SKM-1 treated with dmso at 0.1 percent for 144 hours (cell line): ENCODE results near the gene SETD1A.

Experiments
- DNase-seq: peaks from one replicate; lab custom pipeline; 2025; ENCODE audit not compliant: unreplicated experiment; lab: John Stamatoyannopoulos, UW

Gene SETD1A

DNA sequence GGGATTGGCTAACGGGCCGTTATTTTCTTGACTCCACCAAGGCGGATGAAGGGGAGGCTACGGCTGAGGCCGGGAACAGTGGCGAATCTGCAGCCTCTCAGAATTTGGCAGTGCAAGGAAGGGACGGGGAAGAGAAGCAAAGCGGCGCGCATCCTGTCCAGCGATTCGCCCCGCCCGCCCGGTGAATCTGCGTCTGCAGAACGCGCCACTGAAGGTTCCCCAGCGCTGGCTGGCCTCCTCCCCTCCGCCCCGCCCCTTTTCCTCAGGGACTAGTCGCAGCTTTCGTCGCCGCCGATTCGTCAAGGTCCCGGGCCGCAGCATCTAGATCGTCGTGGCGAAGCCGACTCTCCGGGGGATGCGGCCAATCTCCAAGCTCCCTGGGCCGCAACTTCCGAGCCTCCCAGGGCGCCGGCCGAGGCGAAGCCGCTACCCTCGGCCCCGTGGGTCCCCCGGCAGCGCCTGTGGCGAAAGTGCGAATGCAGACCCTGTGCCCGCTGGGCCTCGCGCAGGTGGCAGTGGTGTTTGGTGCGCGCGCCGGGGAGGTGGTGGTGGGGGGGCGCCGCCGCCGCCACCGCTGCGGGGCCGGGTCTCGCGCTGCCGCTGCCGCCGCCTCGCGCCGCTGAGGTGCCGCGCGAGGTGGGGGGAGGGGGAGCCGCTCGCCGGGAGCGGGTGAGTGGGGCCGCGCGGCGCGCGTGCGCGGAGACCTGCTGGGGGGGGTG lies at the start of gene SETD1A:
Gene SETD1A (plus strand): TSS at position 299 of the 719 bp plus-strand sequence. CDS start 978 bp downstream, outside the sequence.
- peak; percentile 91 for DNase-seq

DNA sequence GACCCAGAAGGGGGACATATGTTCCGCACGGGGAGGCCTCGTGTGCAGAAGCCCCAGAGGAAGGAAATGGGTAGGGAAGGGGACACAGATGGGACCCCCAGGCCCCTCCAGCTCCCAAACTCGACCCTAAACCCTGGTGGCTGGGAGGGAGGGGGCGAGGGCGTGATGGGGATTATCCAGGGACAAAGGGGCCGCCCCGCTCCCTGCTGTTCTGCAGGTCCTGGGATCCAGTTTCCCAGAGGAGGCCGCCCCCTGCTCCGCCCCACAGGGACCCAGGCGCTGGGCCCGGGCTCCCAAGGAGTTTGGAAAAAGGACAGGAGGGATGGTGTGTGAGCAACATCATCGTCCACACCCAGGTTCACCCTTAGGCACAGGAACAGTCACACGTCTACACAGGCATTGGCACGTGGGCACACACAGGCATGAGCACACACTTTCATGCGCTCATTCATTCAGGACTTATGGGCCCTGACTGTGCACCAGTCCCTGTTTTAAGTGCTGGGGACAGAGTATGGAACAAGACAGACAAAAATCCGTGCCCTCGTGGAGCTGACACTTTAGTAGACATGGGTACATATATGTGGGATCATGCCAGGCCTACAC lies 47.0 kb upstream of the SETD1A start:
- DNase-seq: no peak

DNA sequence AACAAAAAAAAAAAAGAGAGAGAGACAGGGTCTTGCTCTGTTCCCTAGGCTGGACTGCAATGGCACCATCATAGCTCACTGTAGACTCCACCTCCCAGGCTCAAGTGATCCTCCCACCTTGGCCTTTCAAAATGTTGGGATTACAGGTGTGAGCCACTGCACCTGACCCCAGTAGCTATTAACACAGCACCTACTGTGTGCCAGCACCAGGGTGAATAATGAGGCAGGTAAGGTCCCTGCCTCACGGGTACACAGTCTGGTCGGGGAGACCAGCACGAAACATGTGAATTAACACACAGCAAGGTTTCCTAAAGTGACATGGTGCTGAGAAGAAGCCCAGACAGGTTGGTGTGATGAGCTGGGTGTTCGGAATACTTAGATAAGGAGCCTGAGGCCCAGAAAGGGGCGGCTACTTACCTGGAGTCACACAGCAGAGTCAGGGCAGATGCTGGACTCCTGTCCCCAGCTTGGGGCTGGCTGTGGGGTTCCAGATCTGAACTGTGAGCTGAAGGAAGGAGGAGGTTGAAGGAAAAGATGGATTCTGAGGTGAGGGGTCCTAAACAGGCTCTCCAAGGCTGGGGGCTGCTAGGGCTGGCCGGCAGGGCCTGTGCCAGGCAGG lies 44.7 kb upstream of the SETD1A start:
- DNase-seq: no peak

DNA sequence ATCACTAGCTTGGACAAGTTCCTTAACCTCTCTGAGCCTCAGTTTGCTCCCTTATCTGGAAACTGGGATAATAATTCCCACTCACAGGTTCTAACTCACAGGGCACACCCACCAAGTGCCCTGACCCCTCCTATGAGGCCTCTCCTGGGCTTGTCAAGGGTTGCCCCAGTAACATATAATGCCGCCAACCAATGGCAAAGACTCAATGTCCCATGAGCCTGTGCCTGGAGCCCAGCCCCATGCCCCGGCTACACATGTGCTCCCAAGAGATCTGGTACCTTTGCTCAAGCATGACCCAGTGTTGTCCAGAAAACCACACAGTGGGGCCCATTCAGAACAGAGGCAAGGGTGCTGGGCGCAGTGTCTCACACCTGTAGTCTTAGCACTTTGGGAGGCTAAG lies 42.7 kb upstream of the SETD1A start:
- DNase-seq: no peak

DNA sequence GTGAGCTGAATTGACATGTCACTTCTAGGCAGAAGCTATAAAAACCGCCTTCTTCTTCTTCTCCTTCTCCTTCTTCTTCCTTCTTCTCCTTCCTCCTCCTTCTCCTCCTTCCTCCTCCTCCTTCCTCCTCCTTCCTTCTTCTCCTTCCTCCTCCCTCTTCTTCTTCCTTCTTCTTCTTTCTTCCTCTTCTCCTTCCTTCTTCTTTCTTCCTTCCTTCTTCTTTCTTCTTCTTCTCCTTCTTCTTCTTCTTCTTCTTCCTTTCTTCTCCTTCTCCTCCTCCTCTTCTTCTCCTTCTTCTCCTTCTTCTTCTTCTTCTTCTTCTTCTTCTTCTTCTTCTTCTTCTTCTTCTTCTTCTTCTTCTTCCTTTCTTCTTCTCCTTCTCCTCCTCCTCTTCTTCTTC lies 38.9 kb upstream of the SETD1A start:
- DNase-seq: no peak

DNA sequence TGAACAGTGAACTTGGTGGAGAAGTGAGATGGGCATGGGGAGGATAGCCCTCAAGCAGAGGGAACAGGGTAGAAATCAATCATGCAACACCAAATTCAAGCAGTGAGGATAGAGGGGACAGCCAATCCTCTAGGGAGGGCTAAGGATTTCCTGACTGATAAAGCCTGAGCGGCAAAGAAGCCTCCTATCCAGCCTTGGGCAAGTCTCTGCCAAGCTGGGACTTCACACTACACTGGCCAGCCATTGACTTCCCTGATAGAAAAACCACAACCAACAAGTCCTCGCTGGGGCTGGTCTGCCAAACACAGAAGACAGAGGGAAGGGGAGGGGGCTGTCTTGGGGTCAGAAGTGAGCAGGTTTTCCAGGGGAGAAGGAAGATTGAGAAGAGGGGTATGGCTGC lies 36.7 kb upstream of the SETD1A start:
- DNase-seq: no peak

DNA sequence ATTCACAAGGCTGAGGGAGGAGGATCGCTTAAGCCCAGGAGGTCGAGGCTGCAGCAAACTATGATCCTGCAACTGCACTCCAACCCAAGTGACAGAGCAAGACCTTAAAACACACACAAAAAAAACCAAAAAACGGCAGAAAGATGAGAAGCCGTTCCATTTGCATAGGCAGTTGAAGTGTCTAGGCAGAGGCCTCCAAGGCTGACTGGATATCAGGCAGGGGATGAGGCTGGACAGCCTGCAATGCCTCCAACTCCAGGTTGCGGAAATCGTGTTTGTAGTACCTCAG lies 36.2 kb upstream of the SETD1A start:
- no peak for DNase-seq

DNA sequence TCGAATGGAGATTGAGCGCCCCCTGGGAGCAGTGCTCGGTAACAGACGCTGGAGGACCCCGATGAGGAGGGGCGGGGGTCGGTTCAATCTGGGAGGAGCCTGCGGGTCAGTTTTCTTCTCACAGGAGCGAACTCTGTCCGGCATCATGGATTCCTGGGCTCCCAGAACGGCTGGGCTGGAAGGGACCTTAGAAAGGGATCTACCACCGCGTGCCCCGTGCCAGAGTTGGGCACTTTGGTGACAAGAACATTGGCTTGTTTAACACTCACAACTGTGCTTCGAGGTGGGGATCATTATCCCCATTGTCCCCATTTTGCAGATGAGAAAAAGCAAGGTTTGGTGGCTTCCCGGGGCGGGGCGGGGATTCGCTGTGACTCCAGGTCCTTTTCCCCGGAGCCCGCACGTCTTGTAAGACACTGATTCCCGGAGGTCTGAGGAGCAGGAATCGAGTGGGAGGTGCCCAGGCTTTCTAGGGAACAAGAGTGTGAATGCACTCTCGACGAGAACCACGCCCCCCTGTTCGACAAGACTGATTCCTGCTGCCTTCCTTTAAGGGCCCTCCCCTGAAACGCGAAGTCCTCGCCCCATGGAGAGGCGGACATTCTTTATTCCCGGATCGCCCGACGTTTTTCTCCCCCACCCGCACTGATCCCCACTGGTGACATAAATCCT lies 35.7 kb upstream of the SETD1A start:
- peak; percentile 69 for DNase-seq

DNA sequence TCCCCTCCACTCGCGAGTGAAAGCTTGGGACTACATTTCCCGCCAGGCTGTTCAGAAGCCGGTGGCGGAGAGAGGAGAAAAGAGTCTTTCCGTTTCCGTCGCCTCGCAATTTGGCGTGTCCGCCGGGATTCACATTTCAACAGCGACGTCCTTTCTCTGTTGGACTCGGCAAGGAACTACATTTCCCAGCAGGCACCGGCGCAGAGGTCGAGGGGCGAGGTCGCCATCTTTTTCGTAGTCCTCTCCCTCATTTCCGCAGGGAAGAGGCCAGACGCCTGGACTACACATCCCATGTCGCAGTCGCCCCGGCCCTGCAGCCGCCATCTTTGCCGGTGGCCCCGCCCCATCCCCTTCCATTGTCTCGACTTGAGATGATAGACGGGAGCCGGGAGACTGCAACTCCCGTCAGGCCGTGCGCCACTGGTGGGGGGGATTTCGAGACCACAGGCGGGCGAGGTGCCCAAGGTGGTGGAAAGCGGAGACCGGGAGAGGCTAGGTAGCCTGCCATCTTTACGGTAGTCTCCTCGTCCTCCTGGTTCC lies 35.1 kb upstream of the SETD1A start:
- peak; percentile 99 for DNase-seq

DNA sequence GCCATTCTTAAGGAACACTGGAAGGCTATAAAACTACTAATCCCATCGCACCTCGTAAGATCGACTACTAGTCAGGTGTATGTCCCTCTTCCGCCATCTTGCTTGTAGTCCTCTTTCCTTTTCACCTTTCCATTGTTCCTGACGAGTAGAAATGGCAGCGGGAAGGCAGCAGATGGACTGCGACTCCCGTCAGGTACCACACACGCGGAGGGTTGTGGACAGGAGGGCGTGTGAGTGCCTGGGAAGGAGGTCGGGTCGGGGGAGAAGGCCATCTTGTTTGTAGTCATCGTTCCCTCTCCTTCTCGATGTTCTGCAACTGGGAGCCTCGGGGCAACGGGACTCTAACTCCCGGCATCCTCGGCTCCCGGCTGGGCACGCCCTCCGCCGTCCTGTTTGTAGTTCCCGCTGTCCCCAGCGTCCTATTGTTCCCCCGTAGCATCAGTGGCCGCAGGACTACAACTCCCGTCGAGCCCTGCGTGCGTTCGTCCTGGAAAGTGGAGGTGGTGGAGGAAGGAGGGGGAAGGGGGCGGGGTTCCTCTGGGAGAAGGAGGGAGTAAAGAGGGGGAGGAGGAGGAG lies 34.5 kb upstream of the SETD1A start:
- peak; percentile 99 for DNase-seq

DNA sequence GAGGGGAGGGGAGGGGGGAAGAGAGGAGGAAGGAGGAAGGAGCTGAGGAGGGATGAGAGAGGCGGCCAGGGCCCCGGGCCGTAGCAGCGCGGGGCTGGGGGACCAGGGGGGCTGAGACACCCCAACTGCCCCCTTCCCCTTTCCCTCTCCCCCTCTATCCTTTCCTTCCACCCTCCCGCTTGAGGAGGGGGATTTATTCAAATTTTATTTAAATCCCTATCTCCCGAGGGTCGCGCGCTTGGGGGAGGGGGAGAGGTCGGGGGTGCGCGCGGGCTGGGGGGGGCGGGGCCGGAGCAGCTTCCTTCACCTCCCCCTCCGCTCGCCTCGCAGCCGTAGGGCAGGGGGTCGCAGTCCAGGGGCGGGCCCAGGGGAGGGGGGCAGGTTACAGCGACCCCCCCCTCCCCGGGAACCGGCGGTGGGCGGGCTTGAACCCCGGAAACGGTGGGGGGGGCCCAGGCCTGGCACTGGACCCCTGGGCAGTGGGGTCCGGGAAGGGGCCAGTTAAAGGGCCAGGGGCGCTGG lies 33.9 kb upstream of the SETD1A start, which contains the start of gene FBXL19:
Gene FBXL19 (plus strand): TSS at position 19 of the 522 bp plus-strand sequence. CDS start 2,183 bp downstream, outside the sequence.
- DNase-seq: no peak

DNA sequence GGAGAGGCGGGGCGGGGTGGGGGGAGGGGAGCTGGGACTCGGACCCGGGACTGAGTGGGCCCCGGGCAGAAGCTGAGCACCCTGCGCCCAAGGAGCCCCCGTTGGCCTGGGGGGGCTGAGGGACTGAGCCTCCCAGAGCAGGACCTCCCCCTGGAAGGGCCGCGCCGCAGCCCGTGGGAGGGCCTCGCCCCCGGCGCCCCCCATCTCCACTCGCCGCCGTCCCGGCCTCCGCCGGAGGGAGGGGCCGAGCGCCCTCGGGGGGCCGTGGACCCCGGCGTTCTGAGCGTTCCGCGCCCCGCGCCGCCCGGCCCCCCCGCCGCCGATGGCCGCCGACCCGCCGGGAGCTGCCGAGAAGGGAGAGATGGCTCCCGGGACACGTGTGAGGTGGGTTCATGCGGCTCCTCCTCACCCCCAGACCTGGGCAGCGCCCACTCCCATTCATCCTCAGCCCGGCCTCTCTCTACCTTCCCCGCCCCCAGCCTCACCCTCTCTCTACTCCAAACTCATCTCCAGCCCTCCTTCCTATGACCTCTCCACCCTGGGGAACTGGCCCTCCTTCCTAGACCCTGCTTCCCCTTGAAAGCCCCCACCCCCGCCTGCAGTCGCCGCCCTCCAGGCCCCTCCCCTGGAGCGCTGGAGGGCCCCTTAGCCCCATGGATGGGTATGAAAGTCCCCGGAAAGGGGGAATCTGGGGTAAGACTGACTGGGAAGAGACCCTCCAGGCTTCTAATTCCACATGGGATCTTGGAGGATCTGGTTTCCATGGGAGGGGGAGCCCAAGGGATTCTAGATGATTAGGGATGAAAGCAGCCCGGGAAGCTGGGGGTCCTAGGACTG lies 33.3 kb upstream of the SETD1A start:
- DNase-seq: no peak

DNA sequence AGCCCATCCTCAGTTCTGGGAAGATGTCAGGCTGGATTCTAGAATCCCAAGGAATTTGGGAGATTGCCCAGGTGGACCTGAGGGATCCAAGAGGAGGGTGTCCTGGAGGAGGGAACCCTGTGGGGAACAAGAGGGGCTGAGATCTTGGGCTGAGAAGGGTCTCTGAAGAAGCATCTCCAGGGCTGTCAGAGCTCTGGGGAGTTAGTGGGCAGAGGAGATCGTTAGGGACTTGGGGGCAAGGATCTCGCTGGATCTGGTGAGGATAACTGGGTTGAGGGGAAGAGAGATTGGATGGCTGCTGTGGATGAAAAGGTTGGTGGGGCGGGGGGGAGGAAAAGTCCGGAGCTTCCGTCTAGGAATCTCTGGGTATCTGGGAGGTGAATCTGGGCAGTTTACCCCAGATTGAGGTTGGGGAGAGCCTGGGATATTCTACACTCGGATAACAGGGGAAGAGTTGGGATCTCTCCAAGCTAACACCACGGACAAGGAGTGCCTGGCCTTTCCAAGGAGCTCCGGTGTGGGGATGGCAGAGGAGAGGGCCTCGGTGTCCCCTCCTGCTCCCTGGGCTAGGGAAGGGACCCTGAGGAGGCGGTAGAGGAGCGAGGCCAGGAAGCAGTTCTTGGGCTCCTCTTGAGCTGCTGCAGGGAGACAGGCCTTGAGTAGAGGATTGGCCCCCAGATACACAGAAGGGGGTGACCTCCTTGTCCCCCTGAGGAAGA lies 32.5 kb upstream of the SETD1A start:
- no peak for DNase-seq

DNA sequence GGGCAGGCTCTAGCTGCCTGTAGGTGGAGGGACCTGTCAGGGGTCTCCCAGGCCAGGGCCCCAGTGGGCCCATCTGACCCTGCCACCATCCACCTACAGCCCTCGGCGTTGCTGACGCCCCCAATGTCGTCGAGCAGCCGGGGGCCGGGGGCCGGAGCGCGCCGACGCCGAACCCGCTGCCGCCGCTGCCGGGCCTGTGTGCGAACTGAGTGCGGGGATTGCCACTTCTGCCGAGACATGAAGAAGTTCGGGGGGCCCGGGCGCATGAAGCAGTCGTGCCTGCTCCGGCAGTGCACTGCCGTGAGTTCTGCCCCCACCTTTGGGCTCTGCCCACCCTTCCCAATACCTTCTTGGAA lies 31.9 kb upstream of the SETD1A start:
- no peak for DNase-seq

DNA sequence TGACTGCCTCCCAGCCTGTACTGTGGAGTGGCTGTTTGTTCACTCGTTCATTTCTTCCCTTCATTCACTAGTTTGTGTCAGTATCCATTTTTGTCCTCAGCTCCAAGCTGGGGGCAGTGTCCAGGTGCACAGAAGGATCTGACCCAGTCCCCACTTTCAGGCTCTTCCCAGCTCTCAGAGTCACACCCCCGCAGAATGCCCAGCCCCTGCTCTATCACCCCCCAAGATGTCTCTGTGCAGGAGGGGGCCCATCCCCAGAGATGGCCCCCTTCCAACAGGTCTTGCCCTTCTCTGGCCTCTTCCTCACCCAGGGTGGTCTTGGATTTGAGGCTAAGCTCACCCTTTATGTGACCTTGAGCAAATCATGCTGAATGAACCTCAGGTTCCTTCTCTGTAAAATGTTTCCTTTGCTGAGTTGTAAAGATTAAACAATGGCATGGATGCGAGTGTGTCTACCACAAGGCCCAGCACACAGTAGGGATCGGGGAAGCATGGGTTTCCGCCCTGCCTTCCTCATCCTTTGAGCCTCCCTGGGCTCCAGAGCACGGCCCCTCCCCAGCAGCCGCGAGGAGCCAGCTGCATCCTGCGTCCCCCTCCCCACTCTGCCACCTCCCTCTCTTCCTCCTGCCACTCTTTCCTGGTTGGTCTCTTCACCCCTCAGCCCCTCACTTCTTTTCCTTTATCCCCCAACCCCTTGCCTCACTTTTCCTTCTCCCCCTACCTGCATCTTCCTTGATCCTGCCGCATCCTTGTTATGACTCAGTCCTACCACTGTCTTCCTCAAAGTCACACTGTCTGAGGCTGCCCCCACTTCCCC lies 31.4 kb upstream of the SETD1A start:
- no peak for DNase-seq

DNA sequence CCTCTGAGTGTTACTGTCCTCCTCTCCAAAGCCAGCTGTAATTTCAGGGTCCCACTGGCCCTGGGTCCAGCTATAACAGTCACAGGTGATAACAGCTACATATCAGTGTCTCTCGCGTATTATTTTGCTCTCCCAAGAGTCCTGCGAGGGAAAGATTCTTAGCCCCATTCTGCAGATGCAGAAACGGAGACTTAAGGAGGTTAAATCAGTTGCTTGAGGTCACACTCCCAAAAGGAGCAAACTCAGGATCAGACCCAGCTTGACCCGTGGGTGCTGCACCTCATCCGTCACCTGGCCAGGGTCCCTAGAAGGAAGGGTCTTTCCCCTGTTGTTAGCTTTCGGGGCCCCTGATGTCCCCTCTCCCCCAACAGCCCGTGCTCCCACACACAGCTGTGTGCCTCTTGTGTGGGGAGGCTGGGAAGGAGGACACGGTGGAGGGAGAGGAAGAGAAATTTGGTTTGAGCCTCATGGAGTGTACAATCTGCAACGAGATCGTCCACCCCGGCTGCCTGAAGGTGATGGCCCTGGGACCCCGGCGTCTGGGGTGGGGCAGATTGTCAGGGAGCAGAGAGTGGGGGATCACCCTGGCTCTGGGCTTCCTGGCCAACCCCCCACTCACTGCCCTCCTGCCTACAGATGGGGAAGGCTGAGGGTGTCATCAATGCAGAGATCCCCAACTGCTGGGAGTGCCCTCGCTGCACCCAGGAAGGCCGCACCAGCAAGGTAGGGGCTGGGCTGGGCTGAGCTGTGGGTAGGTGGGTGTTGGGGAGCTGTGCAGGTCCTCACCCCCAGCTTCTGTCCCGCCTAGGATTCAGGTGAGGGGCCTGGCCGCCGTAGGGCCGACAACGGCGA lies 30.4 kb upstream of the SETD1A start:
- no peak for DNase-seq

DNA sequence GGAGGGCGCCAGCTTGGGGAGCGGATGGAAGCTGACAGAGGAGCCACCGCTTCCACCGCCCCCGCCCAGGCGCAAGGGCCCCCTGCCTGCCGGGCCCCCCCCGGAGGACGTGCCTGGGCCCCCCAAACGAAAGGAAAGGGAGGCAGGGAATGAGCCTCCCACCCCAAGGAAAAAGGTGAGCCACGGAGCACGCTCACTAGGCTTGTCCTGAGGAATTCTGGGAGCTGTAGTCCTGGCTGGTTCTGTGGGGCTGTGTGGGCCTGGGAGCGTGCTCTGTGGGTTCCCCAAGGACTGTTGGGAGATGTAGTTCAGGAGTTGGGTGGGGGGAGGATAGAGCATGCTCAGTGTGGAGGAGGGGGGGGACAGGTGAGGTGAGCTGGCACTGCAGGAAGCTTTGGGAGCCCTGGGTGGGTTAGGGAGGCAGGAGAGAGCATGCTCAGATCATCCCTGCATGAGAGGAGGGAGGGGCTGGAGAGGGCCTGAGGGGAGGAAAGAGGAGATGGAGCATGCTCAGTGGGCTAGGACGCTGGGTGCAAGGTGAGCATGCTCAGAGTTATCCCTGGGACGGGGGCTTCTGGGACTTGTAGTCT lies 29.7 kb upstream of the SETD1A start:
- DNase-seq: no peak

DNA sequence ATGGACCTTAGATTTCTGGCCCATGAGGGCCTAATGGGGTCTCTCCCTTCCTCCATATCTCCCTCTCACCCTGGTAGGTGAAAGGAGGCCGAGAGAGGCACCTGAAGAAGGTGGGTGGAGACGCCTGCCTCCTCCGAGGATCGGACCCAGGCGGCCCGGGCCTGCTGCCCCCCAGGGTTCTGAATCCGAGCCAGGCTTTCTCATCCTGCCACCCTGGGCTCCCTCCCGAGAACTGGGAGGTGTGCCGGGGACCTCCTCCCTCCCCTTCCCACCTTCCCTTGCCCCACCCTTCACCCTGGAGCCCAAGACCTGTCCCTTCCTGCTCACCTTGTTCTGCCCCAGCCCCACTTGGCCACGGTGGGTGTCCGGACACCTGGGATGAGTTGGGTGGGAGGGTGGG lies 29.2 kb upstream of the SETD1A start:
- no peak for DNase-seq
